A549 treated with DMSO at 1 μM for 4 hours (cell line): ENCODE results near the gene ZNF580. TPM values are rescaled to one million over a fixed set of nuclear protein-coding genes. Genes with fewer than 3 reads are reported as not detected.

Experiments used
- total RNA-seq: library from RNA; stranded (reverse); fragments of 200-300 nt; extraction: Qiagen RNA extraction; gene quantifications from 5 replicates; pipeline ENCODE4 v1.2.3, GENCODE V29; 2022; ENCODE audit warnings: low read depth

Gene ZNF580
- 27.7 to 54.4 TPM (median 43.3 TPM) in 5 replicates for total RNA-seq

GRCh38 chr19:55640577-55641425 lies at the start of gene ZNF580:
Gene ZNF580 (plus strand): TSS chr19:55641002. CDS start chr19:55642509, 1,507 bp downstream.

GRCh38 chr19:55599468-55599841 lies 41.3 kb upstream of the ZNF580 start, which contains the start of gene FIZ1:
Gene FIZ1 (minus strand): TSS chr19:55599517. CDS start chr19:55597865, 1,652 bp downstream.

GRCh38 chr19:55599842-55600661 lies 40.8 kb upstream of the ZNF580 start, which contains the start of gene ZNF524:
Gene ZNF524 (plus strand): TSS chr19:55600288. CDS start chr19:55602113, 1,825 bp downstream.

GRCh38 chr19:55605637-55606470 lies 34.9 kb upstream of the ZNF580 start, which contains the start of gene ZNF865:
Gene ZNF865 (plus strand): TSS chr19:55605647. CDS start chr19:55613619, 7,972 bp downstream.

GRCh38 chr19:55624109-55625003 lies 16.4 kb upstream of the ZNF580 start, which contains the start of gene ZNF784:
Gene ZNF784 (minus strand): TSS chr19:55624566. CDS start chr19:55624561, 5 bp downstream.

GRCh38 chr19:55643003-55643886 lies 2.4 kb downstream of the ZNF580 start, which contains the start of gene ZNF581:
Gene ZNF581 (plus strand): TSS chr19:55643649. CDS start chr19:55644572, 923 bp downstream.

GRCh38 chr19:55647732-55648584 lies 7.2 kb downstream of the ZNF580 start, which contains the start of gene CCDC106:
Gene CCDC106 (plus strand): TSS chr19:55648212. CDS start chr19:55649047, 835 bp downstream.

GRCh38 chr19:55654868-55655647 lies 14.3 kb downstream of the ZNF580 start, which contains the start of gene U2AF2:
Gene U2AF2 (plus strand): TSS chr19:55655035. CDS start chr19:55655105, 70 bp downstream.

GRCh38 chr19:55674841-55675660 lies 34.2 kb downstream of the ZNF580 start, which contains the start of gene EPN1:
Gene EPN1 (plus strand): TSS chr19:55675226. CDS start chr19:55678628, 3,402 bp downstream.

Other genes with a start within 250 kb of the ZNF580 start
- 269 to 476 TPM (median 433 TPM) in 5 replicates for gene UBE2S, start 233.2 kb upstream of the ZNF580 start, total RNA-seq
- 0.01 TPM in 1 of 5 replicates, not detected in the others for gene SHISA7, start 197.7 kb upstream of the ZNF580 start, total RNA-seq
- gene ISOC2, start 179.4 kb upstream of the ZNF580 start, total RNA-seq, result 54.0 to 64.5 TPM (median 63.3 TPM) in 5 replicates
- not detected in 5 replicates for gene C19orf85, start 176.3 kb upstream of the ZNF580 start, total RNA-seq
- 3.7 to 10.2 TPM (median 6.9 TPM) in 5 replicates for gene ZNF628, start 164.4 kb upstream of the ZNF580 start, total RNA-seq
- 38.9 to 58.1 TPM (median 52.3 TPM) in 5 replicates for gene NAT14, start 155.8 kb upstream of the ZNF580 start, total RNA-seq
- 0.57 to 1.6 TPM (median 0.99 TPM) in 5 replicates for gene SSC5D, start 152.6 kb upstream of the ZNF580 start, total RNA-seq
- 2.0 to 2.9 TPM (median 2.2 TPM) in 5 replicates for gene SBK2, start 103.9 kb upstream of the ZNF580 start, total RNA-seq
- 1.7 to 2.4 TPM (median 2.2 TPM) in 5 replicates for gene SBK3, start 95.5 kb upstream of the ZNF580 start, total RNA-seq
- 14.6 to 28.1 TPM (median 24.1 TPM) in 5 replicates for gene ZNF579, start 60.2 kb upstream of the ZNF580 start, total RNA-seq
- gene FIZ1, start 41.5 kb upstream of the ZNF580 start, total RNA-seq, result 22.2 to 26.3 TPM (median 25.2 TPM) in 5 replicates
- 12.1 to 19.8 TPM (median 17.6 TPM) in 5 replicates for gene ZNF524, start 40.7 kb upstream of the ZNF580 start, total RNA-seq
- gene ZNF865, start 35.4 kb upstream of the ZNF580 start, total RNA-seq, result 7.2 to 14.6 TPM (median 13.0 TPM) in 5 replicates
- gene ZNF784, start 16.4 kb upstream of the ZNF580 start, total RNA-seq, result 4.6 to 7.3 TPM (median 6.2 TPM) in 5 replicates
- gene ZNF581, start 2.6 kb downstream of the ZNF580 start, total RNA-seq, result 41.4 to 47.7 TPM (median 45.7 TPM) in 5 replicates
- 12.4 to 17.8 TPM (median 15.3 TPM) in 5 replicates for gene CCDC106, start 7.2 kb downstream of the ZNF580 start, total RNA-seq
- 262 to 319 TPM (median 307 TPM) in 5 replicates for gene U2AF2, start 14.0 kb downstream of the ZNF580 start, total RNA-seq
- gene EPN1, start 34.2 kb downstream of the ZNF580 start, total RNA-seq, result 135 to 217 TPM (median 182 TPM) in 5 replicates
- not detected in 5 replicates for gene NLRP9, start 97.4 kb downstream of the ZNF580 start, total RNA-seq
- gene RFPL4A, start 118.1 kb downstream of the ZNF580 start, total RNA-seq, result 0.13 to 0.63 TPM (median 0.53 TPM) in 5 replicates
- gene RFPL4AL1, start 128.1 kb downstream of the ZNF580 start, total RNA-seq, result 0.12 to 0.34 TPM (median 0.12 TPM) in 3 of 5 replicates, not detected in the others
- gene NLRP11, start 191.0 kb downstream of the ZNF580 start, total RNA-seq, result 0.02 TPM in 1 of 5 replicates, not detected in the others
- not detected in 5 replicates for gene NLRP4, start 195.5 kb downstream of the ZNF580 start, total RNA-seq